GM21825 (cell line): Measurements from ENCODE around the gene FMO5.

Source experiments
- ATAC-seq: cut with Tn5 transposase; IDR thresholded peaks from one replicate; pipeline ENCODE4 v1.9.1; 2021; ENCODE audit warnings: mild to moderate bottlenecking, moderate library complexity; ENCODE audit not compliant: unreplicated experiment

Gene FMO5, protein sequence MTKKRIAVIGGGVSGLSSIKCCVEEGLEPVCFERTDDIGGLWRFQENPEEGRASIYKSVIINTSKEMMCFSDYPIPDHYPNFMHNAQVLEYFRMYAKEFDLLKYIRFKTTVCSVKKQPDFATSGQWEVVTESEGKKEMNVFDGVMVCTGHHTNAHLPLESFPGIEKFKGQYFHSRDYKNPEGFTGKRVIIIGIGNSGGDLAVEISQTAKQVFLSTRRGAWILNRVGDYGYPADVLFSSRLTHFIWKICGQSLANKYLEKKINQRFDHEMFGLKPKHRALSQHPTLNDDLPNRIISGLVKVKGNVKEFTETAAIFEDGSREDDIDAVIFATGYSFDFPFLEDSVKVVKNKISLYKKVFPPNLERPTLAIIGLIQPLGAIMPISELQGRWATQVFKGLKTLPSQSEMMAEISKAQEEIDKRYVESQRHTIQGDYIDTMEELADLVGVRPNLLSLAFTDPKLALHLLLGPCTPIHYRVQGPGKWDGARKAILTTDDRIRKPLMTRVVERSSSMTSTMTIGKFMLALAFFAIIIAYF

DNA sequence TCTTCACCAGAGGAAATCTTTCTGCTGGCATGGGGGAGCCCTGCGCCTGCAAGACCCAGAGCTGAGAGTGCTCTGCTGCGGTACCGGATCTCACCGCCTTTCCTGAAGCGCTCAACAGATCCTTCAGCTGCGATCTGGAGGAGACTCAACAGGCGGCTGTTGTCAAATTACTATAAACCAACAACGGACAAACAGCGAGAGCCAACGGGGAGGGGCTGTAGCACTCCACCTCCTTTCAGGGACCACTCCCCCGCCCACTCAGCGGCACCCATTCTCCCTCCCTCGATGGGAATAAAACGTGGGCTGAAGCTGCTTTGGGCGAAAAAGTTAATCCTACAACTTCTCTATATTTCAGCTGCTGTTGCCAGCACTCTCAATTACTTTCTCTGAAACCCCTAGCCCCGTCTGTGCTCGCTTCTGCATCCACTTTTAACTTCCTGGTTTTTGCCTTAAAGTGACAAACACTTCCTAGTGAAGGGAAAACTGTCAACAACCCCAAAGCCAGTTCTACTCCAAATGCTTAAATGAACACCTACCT lies at the start of gene FMO5:
Gene FMO5 (minus strand): TSS at position 147 of the 538 bp plus-strand sequence. CDS start 310 bp downstream, outside the sequence.
- ATAC-seq = peak; percentile 64

DNA sequence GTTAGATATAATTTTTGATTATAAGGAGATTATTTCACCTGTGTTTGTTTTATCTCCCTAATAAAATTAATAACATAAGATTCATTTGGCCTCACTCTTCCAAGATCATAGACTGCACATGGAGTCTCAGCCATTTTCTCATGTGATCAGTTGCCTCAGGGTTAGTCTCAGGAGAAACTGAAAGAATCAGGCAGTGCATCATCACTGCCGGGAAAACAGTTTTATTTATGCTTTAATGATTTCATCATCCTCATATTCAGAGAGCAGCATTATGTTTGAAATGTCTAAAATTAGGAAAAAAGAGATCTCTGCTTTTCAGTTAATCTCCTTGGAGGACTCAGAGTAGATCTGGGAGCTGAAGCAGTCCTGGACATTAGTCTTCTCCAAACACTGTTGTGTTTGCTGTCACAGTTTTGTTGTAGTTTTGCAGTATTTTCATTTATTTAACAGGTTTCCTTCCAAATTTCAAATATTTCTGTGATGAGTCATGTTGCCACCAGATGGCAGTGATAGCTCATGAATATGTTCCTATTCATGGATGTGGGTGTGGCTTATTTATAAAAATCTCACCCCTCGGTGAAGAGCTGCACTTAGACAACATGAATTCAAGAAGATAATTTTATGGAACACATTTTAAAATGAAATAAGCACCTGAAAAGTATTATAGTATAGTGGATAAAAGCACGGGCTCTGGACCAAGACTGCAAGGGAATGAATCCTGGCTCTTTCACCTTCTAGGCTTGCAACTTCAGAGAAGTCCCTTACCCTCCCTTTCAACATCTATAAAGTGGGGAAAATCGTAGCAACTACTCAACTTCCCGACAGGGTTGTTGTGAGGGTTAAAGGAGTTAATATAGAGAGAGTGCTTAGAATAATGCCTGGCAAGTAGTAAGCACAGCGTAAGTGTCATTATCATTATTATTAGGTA lies 48.5 kb upstream of the FMO5 start:
- ATAC-seq = no peak

- no peak for ATAC-seq
Measured at GRCh38 chr1:147272042-147272441, 46.9 kb upstream of the FMO5 start.

GRCh38 chr1:147270721-147271120 lies 45.6 kb upstream of the FMO5 start:
- ATAC-seq = no peak

DNA sequence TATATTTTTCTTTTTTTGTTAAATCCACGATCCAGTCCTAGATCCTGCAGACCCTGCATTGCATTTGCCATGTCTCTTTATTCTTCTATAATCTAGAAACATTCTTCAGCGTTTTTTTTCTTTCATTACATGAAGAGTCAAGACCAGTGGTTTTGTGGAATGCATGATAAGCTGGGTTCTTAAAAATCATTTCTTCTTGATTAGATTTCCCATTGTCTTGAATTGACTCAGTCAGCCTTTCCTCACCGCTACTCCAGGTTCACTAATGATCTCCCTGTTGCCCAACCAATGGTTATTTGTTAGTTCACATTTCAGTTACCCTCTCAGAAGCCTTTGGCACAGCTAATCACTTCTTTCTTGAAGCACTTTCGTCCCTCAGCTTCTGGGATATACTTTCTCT lies 42.6 kb upstream of the FMO5 start:
- no peak for ATAC-seq

GRCh38 chr1:147266381-147266780 lies 41.2 kb upstream of the FMO5 start:
- no peak for ATAC-seq

DNA sequence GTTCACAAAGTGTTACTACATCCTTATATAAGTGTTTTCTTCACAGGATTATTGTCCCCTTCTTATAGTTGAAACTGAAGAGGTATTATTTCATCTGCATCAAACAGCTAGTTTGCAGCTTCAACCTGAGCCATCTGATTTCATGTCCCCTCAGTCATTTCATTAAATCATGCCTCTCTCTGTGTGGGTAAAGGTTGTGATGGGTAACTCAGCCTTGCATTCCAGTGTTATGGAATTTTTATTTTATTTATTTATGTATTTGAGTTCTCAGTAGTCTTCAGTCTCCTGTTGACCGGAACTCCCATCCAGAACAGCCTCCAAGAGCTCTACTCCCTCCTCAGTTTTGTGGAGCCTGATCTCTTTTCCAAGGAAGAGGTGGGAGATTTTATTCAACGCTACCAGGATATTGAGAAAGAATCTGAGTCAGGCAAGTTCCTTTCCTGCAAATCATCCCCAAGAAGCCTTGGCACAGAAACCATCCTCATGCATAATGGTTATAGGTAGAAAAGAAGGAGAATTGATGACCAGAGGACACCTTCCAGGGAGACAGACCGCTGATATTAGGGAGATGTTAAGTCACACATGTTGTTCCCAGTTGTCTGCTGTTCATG lies 39.1 kb upstream of the FMO5 start:
- no peak for ATAC-seq

GRCh38 chr1:147260956-147261355 lies 35.8 kb upstream of the FMO5 start:
- ATAC-seq = no peak

- no peak for ATAC-seq
Measured at GRCh38 chr1:147252540-147252939, 27.4 kb upstream of the FMO5 start.

GRCh38 chr1:147247656-147248238 lies 22.6 kb upstream of the FMO5 start:
- no peak for ATAC-seq

DNA sequence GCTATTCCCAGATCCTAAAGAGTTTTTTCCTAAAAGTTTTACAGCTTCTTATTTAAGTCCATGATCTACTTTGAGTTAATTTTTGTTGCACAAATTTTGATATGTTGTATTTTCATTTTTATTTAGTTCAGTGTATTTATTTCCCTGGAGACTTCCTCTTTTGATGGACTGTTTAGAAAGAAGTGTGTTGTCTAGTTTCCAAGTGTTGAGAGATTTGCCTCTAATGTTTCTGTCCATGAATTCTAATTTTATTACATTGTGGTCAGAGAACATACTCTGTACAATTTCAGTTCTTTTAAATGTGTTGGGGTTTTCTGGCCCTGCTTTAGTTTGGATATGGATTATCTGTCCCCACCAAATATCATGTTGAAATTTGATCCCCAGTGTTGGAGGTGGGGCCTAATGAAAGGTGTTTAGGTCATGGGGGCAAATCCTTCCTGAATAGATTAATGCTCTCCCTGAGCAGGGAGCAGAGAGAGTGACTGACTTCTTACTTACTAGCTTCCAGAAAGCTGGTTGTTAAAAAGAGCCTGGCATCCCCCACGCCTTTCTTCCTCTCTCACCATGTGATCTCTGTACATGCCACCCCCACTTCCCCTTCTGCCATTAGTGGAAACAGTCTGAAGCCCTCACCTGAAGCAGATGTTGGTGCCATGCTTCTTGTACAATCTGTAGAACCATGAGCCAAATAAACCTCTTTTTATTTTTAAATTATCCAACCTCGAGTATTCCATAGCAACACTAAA lies 21.9 kb upstream of the FMO5 start:
- no peak for ATAC-seq

DNA sequence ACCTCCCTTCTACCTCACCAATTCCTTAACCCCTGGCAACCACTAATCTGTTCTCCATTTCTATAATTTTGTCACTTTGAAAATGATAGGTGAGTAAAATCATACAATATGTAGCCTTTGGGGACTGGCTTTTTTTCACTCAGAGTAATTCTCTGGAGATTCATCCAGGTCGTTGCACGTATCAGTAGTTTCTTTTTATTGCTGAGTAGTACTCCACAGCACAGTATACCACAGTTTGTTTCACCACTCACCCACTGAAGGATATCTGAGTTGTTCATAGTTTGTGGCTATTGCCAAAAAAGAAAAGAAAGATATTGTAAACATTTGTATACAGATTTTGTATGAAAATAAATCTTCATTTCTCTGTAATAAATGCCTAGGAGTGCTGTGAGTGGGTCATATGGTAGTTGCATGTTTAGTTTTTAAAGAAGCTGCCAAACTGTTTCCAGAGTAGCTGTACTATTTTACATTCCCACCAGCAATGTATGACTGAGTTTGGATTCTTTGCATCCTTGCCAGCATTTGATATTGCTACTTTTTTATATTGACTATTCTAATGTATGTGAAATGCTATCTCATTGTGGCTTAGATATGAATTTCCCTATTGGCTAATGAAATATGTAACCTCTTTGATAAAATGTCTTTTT lies 21.0 kb upstream of the FMO5 start:
- no peak for ATAC-seq

DNA sequence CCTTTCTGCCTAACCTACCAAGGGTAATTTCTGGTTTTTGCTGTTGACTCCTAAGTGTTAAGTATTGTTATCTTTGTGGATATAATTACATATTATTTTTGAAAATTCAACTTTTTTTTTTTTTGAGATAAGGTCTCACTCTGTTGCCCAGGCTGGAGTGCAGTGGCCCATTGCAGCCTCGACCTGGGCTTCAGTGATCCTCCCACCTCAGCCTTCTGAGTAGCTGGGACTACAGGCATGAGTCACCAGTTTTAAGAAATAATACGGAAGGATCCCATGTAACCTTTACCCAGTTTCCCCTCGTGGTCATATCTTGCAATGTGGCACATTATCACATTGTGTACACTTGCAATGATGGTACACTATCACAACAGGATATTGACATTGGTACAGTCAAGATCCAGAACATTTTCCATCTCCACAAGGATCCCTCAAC lies 20.5 kb upstream of the FMO5 start:
- ATAC-seq = no peak

DNA sequence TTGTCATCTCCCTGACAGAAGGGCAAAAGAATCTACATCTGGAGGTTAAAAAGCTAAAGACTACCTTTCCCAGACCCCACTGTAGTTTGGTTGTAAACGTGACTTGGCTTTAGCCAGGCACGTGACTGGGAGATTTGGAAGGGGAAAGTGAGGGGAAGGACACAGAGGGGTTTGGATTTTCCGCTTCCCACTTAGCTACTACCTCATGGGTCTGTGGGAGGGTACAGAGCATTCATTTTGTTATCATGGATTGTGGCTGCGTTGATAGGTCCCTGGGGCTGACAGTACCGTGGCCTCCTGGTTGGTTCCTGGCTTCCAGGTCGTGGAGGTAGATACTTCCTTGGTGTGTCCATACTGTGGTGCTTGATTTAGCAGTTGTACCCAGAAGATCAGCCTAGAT lies 20.0 kb upstream of the FMO5 start:
- ATAC-seq = no peak

GRCh38 chr1:147243841-147244240 lies 18.7 kb upstream of the FMO5 start:
- ATAC-seq = no peak

DNA sequence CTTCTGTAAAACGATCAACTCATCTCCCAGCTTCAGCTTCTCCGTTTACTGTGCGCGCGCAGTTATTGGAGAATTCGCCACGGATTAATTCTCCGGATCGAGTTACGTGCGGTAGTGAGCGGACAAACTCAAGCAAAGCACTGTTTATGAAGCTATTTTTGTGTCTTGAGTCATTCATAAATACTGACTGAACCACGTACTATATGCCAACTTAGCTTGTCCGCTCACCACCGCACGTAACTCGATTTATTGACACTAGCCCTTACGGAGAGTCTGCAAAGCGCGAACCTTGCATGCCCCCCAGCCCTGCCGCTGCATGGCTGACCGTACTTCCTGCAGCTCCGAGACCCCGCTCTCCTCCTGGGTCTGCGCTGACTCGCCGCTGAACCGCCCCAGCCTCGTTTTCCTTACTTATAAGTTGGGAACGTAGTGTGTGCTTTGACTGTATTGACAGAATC lies 18.1 kb upstream of the FMO5 start:
- peak; percentile 27 for ATAC-seq

GRCh38 chr1:147242449-147243227 lies 17.5 kb upstream of the FMO5 start, which contains the start of gene CHD1L:
TSS of gene CHD1L (plus strand) at chr1:147242684. CDS start at chr1:147242704, 20 bp downstream.
- ATAC-seq = peak; percentile 84

- no peak for ATAC-seq
Measured at GRCh38 chr1:147241934-147242448, 16.9 kb upstream of the FMO5 start.
